ENCODE results near the gene CCDC40. TPM values are rescaled to one million over a fixed set of nuclear protein-coding genes. Genes with fewer than 3 reads are reported as not detected.

CCDC40 gene
- 1 to 10 TPM in 1 of 2 experiments, under 1 TPM in 1; 0.28 to 1.3 TPM for total RNA-seq
- polyA plus RNA-seq = not detected

GRCh38 chr17:80035937-80036714 lies at the start of gene CCDC40:
CCDC40 (plus strand) TSS chr17:80036642; CDS start chr17:80036663, 21 bp downstream.
- H3K9me3 ChIP-seq (ENCODE audit: control insufficient read depth in 1 of 2, low read length in 2 of 2) = no peaks in the 10 kb centered on the region
- intact Hi-C loops (cut with micrococcal nuclease) = loop anchor here (1.0 kb wide), 1 partner anchor 39 kb away; no protein-coding TSS in a partner anchor
- ChIA-PET POLR2A (ENCODE audit: partially characterized antibody) (no interaction called here), CTCF (ENCODE audit: partially characterized antibody) (no interaction called here)
- H3K9me3 Mint-ChIP-seq = no peaks in the 10 kb centered on the region
- peak within 1 kb of the TSS; percentile 58 for H3K27ac ChIP-seq (ENCODE audit: low read depth, low read length)
- peak; percentile 82 to 87 (median 84) for DNase-seq
- no peaks in the 10 kb centered on the region for H3K36me3 Mint-ChIP-seq
- peak within 1 kb of the TSS; percentile 34 to 75 for H3K4me3 ChIP-seq (ENCODE audit: low read length in 2 of 2)
- peak within 1 kb of the TSS; percentile 79 to 92 (median 86) for H3K4me3 Mint-ChIP-seq
- H3K4me1 Mint-ChIP-seq = peaks cover 6 to 18% (median 10%) of the 10 kb centered on the region in 4 donors
- peak within 1 kb of the TSS; percentile 86 to 97 (median 92) for H3K27ac Mint-ChIP-seq
- H3K36me3 ChIP-seq (ENCODE audit: insufficient read depth, low read length) = no peaks in the 10 kb centered on the region
- H3K4me1 ChIP-seq (ENCODE audit: insufficient read depth, low read length) = peaks cover 13% of the 10 kb centered on the region
- peaks cover 1 to 7% of the 10 kb centered on the region in 2 donors for H3K27me3 Mint-ChIP-seq
- peaks cover 6% of the 10 kb centered on the region for H3K27me3 ChIP-seq (ENCODE audit: insufficient read depth, low read length)

GRCh38 chr17:79987187-79987934 lies 49.1 kb upstream of the CCDC40 start:
- no peak for DNase-seq
- POLR2A ChIA-PET (ENCODE audit: partially characterized antibody) = no interaction called here
- Histone ChIP-seq H3K36me3 (ENCODE audit: insufficient read depth, low read length) (no peaks in the 10 kb centered on the region), H3K4me3 (ENCODE audit: low read length in 2 of 2) (no peak overlapping the region), H3K4me1 (ENCODE audit: insufficient read depth, low read length) (peaks cover 11% of the 10 kb centered on the region), H3K27ac (ENCODE audit: low read depth, low read length) (no peak overlapping the region), H3K9me3 (ENCODE audit: control insufficient read depth in 1 of 2, low read length in 2 of 2) (no peaks in the 10 kb centered on the region), H3K27me3 (ENCODE audit: insufficient read depth, low read length) (no peaks in the 10 kb centered on the region)
- Mint-ChIP-seq H3K4me3 (no peak overlapping the region), H3K9me3 (no peaks in the 10 kb centered on the region), H3K4me1 (peaks cover 3 to 24% (median 13%) of the 10 kb centered on the region in 4 donors), H3K36me3 (no peaks in the 10 kb centered on the region), H3K27me3 (no peaks in the 10 kb centered on the region), H3K27ac (peak overlapping the region in 1 of 7 donors; percentile 35)
- intact Hi-C loops (cut with micrococcal nuclease) = no loop called here
- CTCF ChIA-PET (ENCODE audit: partially characterized antibody) = interaction anchor here (0.6 to 1.7 kb wide), 2 partner anchors 154 to 244 kb away, joined by 3 to 6 read pairs; no protein-coding TSS in a partner anchor

- Histone ChIP-seq H3K4me1 (ENCODE audit: insufficient read depth, low read length) (peaks cover 16% of the 10 kb centered on the region), H3K27me3 (ENCODE audit: insufficient read depth, low read length) (no peaks in the 10 kb centered on the region), H3K36me3 (ENCODE audit: insufficient read depth, low read length) (no peaks in the 10 kb centered on the region), H3K9me3 (ENCODE audit: control insufficient read depth in 1 of 2, low read length in 2 of 2) (no peaks in the 10 kb centered on the region), H3K4me3 (ENCODE audit: low read length in 2 of 2) (no peak overlapping the region), H3K27ac (ENCODE audit: low read depth, low read length) (no peak overlapping the region)
- CTCF ChIA-PET (ENCODE audit: partially characterized antibody) = interaction anchor here (1.7 kb wide), 1 partner anchor 244 kb away, joined by 6 read pairs; no protein-coding TSS in a partner anchor
- no peak for DNase-seq
- H3K27me3 Mint-ChIP-seq = no peaks in the 10 kb centered on the region
- H3K27ac Mint-ChIP-seq = peak overlapping the region in 1 of 7 donors; percentile 35
- H3K36me3 Mint-ChIP-seq = no peaks in the 10 kb centered on the region
- H3K4me1 Mint-ChIP-seq = peaks cover 7 to 29% (median 18%) of the 10 kb centered on the region in 4 donors
- POLR2A ChIA-PET (ENCODE audit: partially characterized antibody) = no interaction called here
- H3K9me3 Mint-ChIP-seq = no peaks in the 10 kb centered on the region
- intact Hi-C loops (cut with micrococcal nuclease) = no loop called here
- no peak overlapping the region for H3K4me3 Mint-ChIP-seq
Measured at GRCh38 chr17:79987935-79988184, 48.6 kb upstream of the CCDC40 start.

GRCh38 chr17:79988185-79988971 lies 48.1 kb upstream of the CCDC40 start:
- CTCF ChIA-PET (ENCODE audit: partially characterized antibody) = interaction anchor here (1.7 kb wide), 1 partner anchor 245 kb away, joined by 6 read pairs; no protein-coding TSS in a partner anchor
- peak overlapping the region in 2 of 7 donors; percentile 3 to 64 for H3K27ac Mint-ChIP-seq

GRCh38 chr17:79989106-79989835 lies 47.2 kb upstream of the CCDC40 start:
- no peaks in the 10 kb centered on the region for H3K9me3 Mint-ChIP-seq
- peaks cover 9 to 36% (median 23%) of the 10 kb centered on the region in 4 donors for H3K4me1 Mint-ChIP-seq
- no peaks in the 10 kb centered on the region for H3K27me3 Mint-ChIP-seq
- peaks cover 26% of the 10 kb centered on the region for H3K4me1 ChIP-seq (ENCODE audit: insufficient read depth, low read length)
- H3K4me3 Mint-ChIP-seq = peak overlapping the region in 1 of 8 donors; percentile 61
- no peak overlapping the region for H3K4me3 ChIP-seq (ENCODE audit: low read length in 2 of 2)
- ChIA-PET POLR2A (ENCODE audit: partially characterized antibody) (no interaction called here), CTCF (ENCODE audit: partially characterized antibody) (interaction anchor here (1.9 to 3.4 kb wide), 3 partner anchors 16 to 243 kb away, joined by 6 to 18 read pairs (median 8); no protein-coding TSS in a partner anchor)
- H3K27ac Mint-ChIP-seq = no peak overlapping the region
- no peaks in the 10 kb centered on the region for H3K36me3 Mint-ChIP-seq
- intact Hi-C loops (cut with micrococcal nuclease) = no loop called here
- H3K9me3 ChIP-seq (ENCODE audit: control insufficient read depth in 1 of 2, low read length in 2 of 2) = no peaks in the 10 kb centered on the region
- no peak overlapping the region for H3K27ac ChIP-seq (ENCODE audit: low read depth, low read length)
- H3K27me3 ChIP-seq (ENCODE audit: insufficient read depth, low read length) = no peaks in the 10 kb centered on the region
- DNase-seq = peak in 1 of 5 donors; percentile 15
- H3K36me3 ChIP-seq (ENCODE audit: insufficient read depth, low read length) = no peaks in the 10 kb centered on the region

More at GRCh38 chr17:79988185-79988971, 48.1 kb upstream of the CCDC40 start:
- Mint-ChIP-seq H3K9me3 (no peaks in the 10 kb centered on the region), H3K4me3 (no peak overlapping the region), H3K4me1 (peaks cover 9 to 34% (median 22%) of the 10 kb centered on the region in 4 donors), H3K36me3 (no peaks in the 10 kb centered on the region), H3K27me3 (no peaks in the 10 kb centered on the region)
- no peak overlapping the region for H3K27ac ChIP-seq (ENCODE audit: low read depth, low read length)
- POLR2A ChIA-PET (ENCODE audit: partially characterized antibody) = no interaction called here
- H3K36me3 ChIP-seq (ENCODE audit: insufficient read depth, low read length) = no peaks in the 10 kb centered on the region
- no peak for DNase-seq
- intact Hi-C loops (cut with micrococcal nuclease) = no loop called here
- no peaks in the 10 kb centered on the region for H3K9me3 ChIP-seq (ENCODE audit: control insufficient read depth in 1 of 2, low read length in 2 of 2)
- H3K27me3 ChIP-seq (ENCODE audit: insufficient read depth, low read length) = no peaks in the 10 kb centered on the region
- peaks cover 21% of the 10 kb centered on the region for H3K4me1 ChIP-seq (ENCODE audit: insufficient read depth, low read length)
- H3K4me3 ChIP-seq (ENCODE audit: low read length in 2 of 2) = no peak overlapping the region

- Histone ChIP-seq H3K27ac (ENCODE audit: low read depth, low read length) (no peak overlapping the region), H3K4me1 (ENCODE audit: insufficient read depth, low read length) (peaks cover 26% of the 10 kb centered on the region), H3K9me3 (ENCODE audit: control insufficient read depth in 1 of 2, low read length in 2 of 2) (no peaks in the 10 kb centered on the region), H3K27me3 (ENCODE audit: insufficient read depth, low read length) (no peaks in the 10 kb centered on the region), H3K36me3 (ENCODE audit: insufficient read depth, low read length) (no peaks in the 10 kb centered on the region), H3K4me3 (ENCODE audit: low read length in 2 of 2) (no peak overlapping the region)
- POLR2A ChIA-PET (ENCODE audit: partially characterized antibody) = interaction anchor here (2.5 kb wide), 1 partner anchor 193 kb away, joined by 8 read pairs; the partner anchor contains the start of gene CBX8
- Mint-ChIP-seq H3K9me3 (no peaks in the 10 kb centered on the region), H3K4me3 (peak overlapping the region in 1 of 8 donors; percentile 39), H3K27ac (peak overlapping the region in 1 of 7 donors; percentile 60), H3K27me3 (no peaks in the 10 kb centered on the region), H3K36me3 (no peaks in the 10 kb centered on the region), H3K4me1 (peaks cover 9 to 36% (median 23%) of the 10 kb centered on the region in 4 donors)
- no peak for DNase-seq
- CTCF ChIA-PET (ENCODE audit: partially characterized antibody) = interaction anchor here (1.3 to 3.4 kb wide), 5 partner anchors 15 to 248 kb away, joined by 5 to 18 read pairs (median 6); no protein-coding TSS in a partner anchor
- intact Hi-C loops (cut with micrococcal nuclease) = loop anchor here (5.0 kb wide), 1 partner anchor 178 kb away; no protein-coding TSS in a partner anchor
Measured at GRCh38 chr17:79990051-79990592, 46.3 kb upstream of the CCDC40 start.

All from CD4-positive, alpha-beta memory T cell (primary cell).